NT2/D1 (cell line): ENCODE measurements around the gene DOCK1.

Experiments
- DNase-seq: peaks from one replicate; pipeline ENCODE4 v3.0.0-alpha.2; 2011; ENCODE audit warnings: low read depth, low spot score
- H3K27me3 ChIP-seq: 2 replicates; pipeline ENCODE4 v1.6.0; 2011; ENCODE audit warnings: mild to moderate bottlenecking; ENCODE audit not compliant: insufficient read length, insufficient read depth
- H3K36me3 ChIP-seq: 2 replicates; pipeline ENCODE4 v1.6.1; 2011; ENCODE audit warnings: mild to moderate bottlenecking, low read length, mixed read lengths; ENCODE audit not compliant: insufficient read depth, insufficient read length
- H3K4me1 ChIP-seq: 2 replicates; pipeline ENCODE4 v1.5.1; 2011; ENCODE audit not compliant: insufficient read depth, insufficient read length
- H3K4me3 ChIP-seq: 2 replicates; pipeline ENCODE4 v1.5.1; 2011; ENCODE audit warnings: low read depth; ENCODE audit not compliant: insufficient read length
- H3K9ac ChIP-seq: 2 replicates; pipeline ENCODE4 v1.6.0; 2011; ENCODE audit warnings: low read depth; ENCODE audit not compliant: insufficient read length
- H3K9me3 ChIP-seq: 2 replicates; pipeline ENCODE4 v1.5.1; 2011; ENCODE audit warnings: mild to moderate bottlenecking, low read length; ENCODE audit not compliant: insufficient read depth
- SUZ12 ChIP-seq: IDR thresholded peaks from 2 replicates; pipeline ENCODE4 v1.6.1; 2011; ENCODE audit not compliant: insufficient read length, insufficient read depth; ENCODE audit errors: extremely low read depth
- YY1 ChIP-seq: IDR thresholded peaks from 2 replicates; pipeline ENCODE4 v1.6.1; 2011; ENCODE audit not compliant: insufficient read length, insufficient read depth
- ZNF274 ChIP-seq: IDR thresholded peaks from 2 replicates; pipeline ENCODE4 v1.6.1; 2011; ENCODE audit warnings: mild to moderate bottlenecking, low read depth, low read length

DOCK1 gene

DNA sequence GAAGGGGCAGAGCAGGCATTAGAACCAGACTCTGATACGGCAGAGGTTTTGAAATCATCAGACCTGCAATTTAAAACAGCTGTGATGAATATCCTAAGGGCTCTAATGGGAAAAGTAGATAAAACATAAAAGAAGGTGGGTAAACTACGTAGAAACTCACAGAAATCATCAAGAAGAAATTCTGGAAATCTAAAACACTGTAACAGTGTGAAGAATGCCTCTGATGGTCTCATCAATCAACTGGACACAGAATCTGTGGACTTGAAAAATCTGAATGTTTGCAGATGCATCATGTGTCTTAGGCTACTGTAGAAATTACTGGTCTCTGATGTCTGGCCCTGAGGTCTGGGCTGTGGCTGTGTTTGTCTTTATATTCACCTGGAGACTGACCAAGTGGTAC is 470.8 kb downstream of the DOCK1 start:
- H3K36me3 ChIP-seq: peaks cover 18% of the 10 kb centered on the region
- no peak for TF ChIP-seq SUZ12
- TF ChIP-seq ZNF274: no peak
- no peaks in the 10 kb centered on the region for H3K9me3 ChIP-seq
- no peak for DNase-seq
- no peak overlapping the region for H3K4me3 ChIP-seq
- no peaks in the 10 kb centered on the region for H3K27me3 ChIP-seq
- H3K4me1 ChIP-seq: no peaks in the 10 kb centered on the region
- no peak overlapping the region for H3K9ac ChIP-seq

DNA sequence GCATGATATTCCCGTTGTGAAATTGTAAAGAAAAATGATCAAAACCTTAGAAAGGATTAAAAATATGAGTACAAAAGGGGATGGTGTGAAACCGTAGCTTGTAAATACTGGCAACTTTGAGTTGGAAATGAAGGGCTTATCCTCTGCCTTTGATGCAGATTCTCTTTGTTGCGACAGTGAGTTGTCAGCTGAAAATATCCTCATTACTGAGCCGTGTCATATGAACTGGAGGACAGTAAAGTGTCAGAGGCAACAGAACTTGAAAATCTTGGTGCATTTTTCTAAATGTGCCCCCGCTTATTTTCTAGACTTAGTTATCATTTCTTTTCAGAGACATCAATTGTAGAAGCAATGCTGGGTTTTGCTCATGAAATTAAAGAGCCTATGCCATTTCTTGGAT is 473.4 kb downstream of the DOCK1 start:
- TF ChIP-seq YY1: no peak
- TF ChIP-seq SUZ12: no peak
- no peak for TF ChIP-seq ZNF274
- Histone ChIP-seq H3K9me3 (no peaks in the 10 kb centered on the region), H3K36me3 (peaks cover 18% of the 10 kb centered on the region), H3K4me3 (no peak overlapping the region), H3K9ac (no peak overlapping the region), H3K27me3 (no peaks in the 10 kb centered on the region), H3K4me1 (no peaks in the 10 kb centered on the region)
- no peak for DNase-seq

DNA sequence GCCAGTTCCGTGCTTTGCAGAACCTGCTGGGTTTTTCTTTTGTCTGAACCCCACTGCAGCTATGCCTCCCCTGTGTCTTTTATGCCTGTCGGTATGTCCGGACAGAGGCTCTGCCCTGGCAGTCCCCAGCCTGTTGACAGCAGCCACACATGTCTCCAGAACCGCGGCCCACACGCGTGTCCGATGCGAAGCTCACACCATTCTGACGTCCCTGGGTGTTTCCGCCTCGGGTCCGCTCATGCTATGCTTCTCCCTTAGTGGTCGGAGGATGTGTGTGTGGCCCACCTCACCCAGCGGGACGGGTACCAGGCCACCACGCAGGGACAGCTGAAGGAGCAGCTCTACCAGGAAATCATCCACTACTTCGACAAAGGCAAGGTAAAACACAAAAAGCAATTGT is 479.3 kb downstream of the DOCK1 start:
- H3K4me3 ChIP-seq: no peak overlapping the region
- H3K9me3 ChIP-seq: no peaks in the 10 kb centered on the region
- no peaks in the 10 kb centered on the region for H3K36me3 ChIP-seq
- no peaks in the 10 kb centered on the region for H3K4me1 ChIP-seq
- H3K9ac ChIP-seq: no peak overlapping the region
- no peaks in the 10 kb centered on the region for H3K27me3 ChIP-seq
- no peak for DNase-seq
- TF ChIP-seq ZNF274 (no peak), YY1 (no peak), SUZ12 (no peak)

DNA sequence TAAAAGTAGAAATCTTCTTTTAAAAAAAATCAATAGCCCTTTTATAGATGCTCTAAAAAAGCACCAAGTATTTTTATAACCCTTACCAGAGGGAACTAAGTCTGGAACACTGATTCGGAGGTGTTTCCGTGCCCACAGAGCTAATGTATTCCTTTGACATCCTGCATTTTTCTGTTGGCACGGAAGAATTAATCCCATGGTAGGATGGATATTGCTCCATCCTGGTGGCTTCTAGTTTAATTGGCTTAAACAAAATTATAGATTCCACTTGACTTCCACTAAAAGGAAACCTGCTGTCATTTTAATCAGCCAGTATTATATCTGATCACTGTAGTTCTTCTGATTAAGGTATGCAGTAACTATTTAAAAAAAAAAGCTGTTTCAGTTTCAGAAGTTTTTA is 479.8 kb downstream of the DOCK1 start:
- DNase-seq: no peak
- no peaks in the 10 kb centered on the region for H3K36me3 ChIP-seq
- H3K9ac ChIP-seq: no peak overlapping the region
- H3K9me3 ChIP-seq: no peaks in the 10 kb centered on the region
- TF ChIP-seq SUZ12 (no peak), YY1 (no peak), ZNF274 (no peak)
- no peaks in the 10 kb centered on the region for H3K4me1 ChIP-seq
- H3K27me3 ChIP-seq: no peaks in the 10 kb centered on the region
- H3K4me3 ChIP-seq: no peak overlapping the region

DNA sequence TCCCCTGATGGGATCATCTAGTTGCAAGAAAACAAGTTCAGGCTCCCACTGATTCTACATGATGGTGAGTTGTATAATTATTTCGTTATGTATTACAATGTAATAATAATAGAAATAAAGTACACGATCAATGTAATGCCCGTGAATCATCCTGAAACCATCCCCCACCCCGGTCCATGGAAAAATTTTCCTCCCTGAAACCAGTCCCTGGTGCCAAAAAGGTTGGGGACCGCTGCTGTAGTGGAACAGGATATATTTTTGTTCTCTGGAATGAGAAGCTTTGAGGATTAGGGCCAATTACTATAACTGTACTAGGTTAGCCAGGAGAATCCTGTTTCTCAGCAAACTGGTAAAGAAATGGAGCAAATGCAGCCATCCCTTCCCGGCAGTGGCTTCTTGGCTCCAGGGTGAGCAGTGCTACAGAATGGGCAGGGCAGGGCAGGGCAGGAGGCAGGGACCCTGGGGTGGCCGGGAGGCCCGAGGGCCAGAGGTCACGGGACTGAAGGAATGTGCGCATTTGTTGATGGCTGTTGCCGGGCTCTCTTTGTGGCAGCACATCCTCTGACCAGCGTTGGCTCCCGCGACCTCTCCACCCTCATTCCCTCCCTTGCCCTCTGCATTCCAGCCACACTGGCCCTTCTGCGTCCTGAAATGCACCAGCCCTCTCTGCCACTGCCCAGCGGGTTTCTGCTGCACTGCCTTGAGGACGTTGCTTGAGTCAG is 481.5 kb downstream of the DOCK1 start:
- H3K4me1 ChIP-seq: no peaks in the 10 kb centered on the region
- TF ChIP-seq YY1 (no peak), SUZ12 (no peak), ZNF274 (no peak)
- H3K9ac ChIP-seq: no peak overlapping the region
- H3K9me3 ChIP-seq: no peaks in the 10 kb centered on the region
- no peaks in the 10 kb centered on the region for H3K36me3 ChIP-seq
- H3K4me3 ChIP-seq: no peak overlapping the region
- no peak for DNase-seq
- H3K27me3 ChIP-seq: no peaks in the 10 kb centered on the region

DNA sequence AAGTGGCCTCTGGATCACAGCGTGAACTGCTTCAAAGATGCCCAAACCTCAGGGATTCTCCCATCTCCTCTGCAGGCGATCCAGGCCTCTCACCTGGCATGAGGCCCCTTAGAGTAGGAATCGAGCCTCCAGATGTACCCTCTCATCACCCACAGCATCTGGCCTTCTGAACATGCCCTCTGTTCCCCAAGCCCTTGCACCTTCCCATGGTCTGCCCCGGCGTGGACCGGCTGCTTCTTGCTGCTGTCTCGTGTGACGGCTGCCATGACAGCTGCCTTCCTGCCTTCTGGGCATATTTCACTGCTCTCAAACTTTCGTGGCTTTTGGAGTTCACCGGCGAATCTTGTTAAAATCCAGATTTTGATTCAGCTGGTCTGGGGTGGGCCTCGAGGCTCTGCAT is 486.6 kb downstream of the DOCK1 start:
- DNase-seq: no peak
- Histone ChIP-seq H3K9me3 (no peaks in the 10 kb centered on the region), H3K4me1 (no peaks in the 10 kb centered on the region), H3K9ac (no peak overlapping the region), H3K36me3 (no peaks in the 10 kb centered on the region), H3K4me3 (no peak overlapping the region), H3K27me3 (no peaks in the 10 kb centered on the region)
- TF ChIP-seq SUZ12 (no peak), ZNF274 (no peak), YY1 (no peak)

DNA sequence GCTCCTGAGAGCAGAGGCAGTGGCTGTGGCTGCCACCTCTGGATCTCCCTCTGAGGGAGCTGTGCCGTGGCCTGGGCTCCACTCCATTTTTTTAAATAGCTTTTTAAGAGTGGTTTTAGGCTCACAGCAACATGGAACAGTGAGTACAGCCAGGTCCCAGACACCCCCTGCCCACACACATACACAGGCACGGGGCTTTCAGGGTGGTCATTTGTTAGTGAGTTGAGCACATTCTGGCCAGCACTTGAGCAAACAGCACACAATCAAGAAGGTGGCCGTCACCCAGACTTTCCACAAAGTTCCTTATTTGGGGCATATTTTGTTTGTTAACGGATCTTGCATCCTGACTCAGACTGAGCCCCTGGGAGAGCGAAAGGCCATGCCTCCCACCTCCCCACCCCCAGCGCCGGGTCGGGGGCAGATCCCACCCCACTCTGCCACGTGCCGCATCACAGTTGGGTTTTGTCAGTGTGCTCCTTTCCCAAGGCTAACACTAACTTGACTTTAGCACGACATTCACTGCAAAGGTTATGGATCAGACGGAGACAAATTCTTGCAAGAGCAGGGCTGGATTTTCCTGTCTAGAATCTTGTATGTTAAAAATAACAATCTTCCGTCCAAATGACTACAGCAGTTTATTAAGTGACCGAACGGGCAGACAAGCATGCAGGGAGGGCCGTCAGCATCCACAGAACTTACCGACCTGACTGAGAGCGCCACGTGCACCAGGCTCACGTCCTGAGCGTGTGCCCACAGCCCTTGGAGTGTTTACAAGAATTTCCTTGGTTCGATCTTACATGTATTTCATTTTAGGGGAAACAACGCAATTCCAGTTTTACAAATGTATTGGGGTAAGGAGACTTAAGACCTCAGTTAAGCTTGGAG is 487.4 kb downstream of the DOCK1 start:
- TF ChIP-seq ZNF274 (no peak), YY1 (no peak), SUZ12 (no peak)
- no peaks in the 10 kb centered on the region for H3K36me3 ChIP-seq

More for the DNA sequence above, 487.4 kb downstream of the DOCK1 start:
- no peaks in the 10 kb centered on the region for H3K9me3 ChIP-seq
- H3K9ac ChIP-seq: no peak overlapping the region
- H3K27me3 ChIP-seq: no peaks in the 10 kb centered on the region
- no peaks in the 10 kb centered on the region for H3K4me1 ChIP-seq
- DNase-seq: no peak
- H3K4me3 ChIP-seq: no peak overlapping the region
